DLD1 (cell line): ENCODE measurements around the gene ADIPOQ.
"Not testable (repeated sequence)": the region's sequence is repeated elsewhere in the genome, so short reads cannot be mapped to it uniquely, and the experiment has no call there.

Experiments
- in situ Hi-C: cut with HindIII; loops from 2 replicates; pipeline ENCODE4 v1.10.0; 2017; ENCODE audit warnings: low sequenced_read_pairs

Gene ADIPOQ

GRCh38 chr3:186901135-186901734, 58.7 kb downstream of the ADIPOQ start:
- in situ Hi-C loops = no loop called here

GRCh38 chr3:186902154-186902553, 59.6 kb downstream of the ADIPOQ start:
- in situ Hi-C loops = no loop called here

- in situ Hi-C loops = no loop called here
Observed at GRCh38 chr3:186902713-186903112, 60.2 kb downstream of the ADIPOQ start.

GRCh38 chr3:186903676-186904075, 61.2 kb downstream of the ADIPOQ start:
- in situ Hi-C loops = not testable (repeated sequence)

GRCh38 chr3:186907075-186907474, 64.6 kb downstream of the ADIPOQ start:
- in situ Hi-C loops = not testable (repeated sequence)
